Rectal smooth muscle tissue (tissue), 1 donor: Measurements from ENCODE around the gene INTS3.

ENCODE experiments used
- H3K27ac ChIP-seq: one replicate; pipeline ENCODE4 v1.7.0; 2013; ENCODE audit warnings: low read depth, low read length, inconsistent platforms
- H3K27me3 ChIP-seq: one replicate; pipeline ENCODE4 v1.7.0; 2013; ENCODE audit warnings: low read length; ENCODE audit not compliant: control insufficient read depth, insufficient read depth
- H3K36me3 ChIP-seq: one replicate; pipeline ENCODE4 v1.7.0; 2013; ENCODE audit warnings: low read length; ENCODE audit not compliant: control insufficient read depth, insufficient read depth
- H3K4me1 ChIP-seq: one replicate; pipeline ENCODE4 v1.7.0; 2013; ENCODE audit warnings: low read length; ENCODE audit not compliant: control insufficient read depth, insufficient read depth
- H3K4me3 ChIP-seq: one replicate; pipeline ENCODE4 v1.7.0; 2013; ENCODE audit warnings: low read length
- H3K9ac ChIP-seq: one replicate; pipeline ENCODE4 v1.7.0; 2013; ENCODE audit warnings: low read length

INTS3 gene

GRCh38 chr1:153770797-153771196 lies 42.9 kb downstream of the INTS3 start:
- H3K4me3 ChIP-seq: no peak overlapping the region
- H3K27ac ChIP-seq: no peak overlapping the region
- H3K9ac ChIP-seq: no peak overlapping the region
- H3K36me3 ChIP-seq: peaks cover 27% of the 10 kb centered on the region
- H3K27me3 ChIP-seq: no peaks in the 10 kb centered on the region
- no peaks in the 10 kb centered on the region for H3K4me1 ChIP-seq

GRCh38 chr1:153771261-153771660 lies 43.4 kb downstream of the INTS3 start:
- peaks cover 2% of the 10 kb centered on the region for H3K4me1 ChIP-seq
- H3K27me3 ChIP-seq: no peaks in the 10 kb centered on the region
- H3K4me3 ChIP-seq: no peak overlapping the region
- no peak overlapping the region for H3K27ac ChIP-seq
- H3K36me3 ChIP-seq: peaks cover 27% of the 10 kb centered on the region
- no peak overlapping the region for H3K9ac ChIP-seq

GRCh38 chr1:153771841-153772593 lies 44.2 kb downstream of the INTS3 start:
- H3K36me3 ChIP-seq: peaks cover 26% of the 10 kb centered on the region
- H3K9ac ChIP-seq: no peak overlapping the region
- H3K27ac ChIP-seq: no peak overlapping the region
- H3K4me3 ChIP-seq: no peak overlapping the region
- peaks cover 9% of the 10 kb centered on the region for H3K4me1 ChIP-seq
- no peaks in the 10 kb centered on the region for H3K27me3 ChIP-seq

- H3K27ac ChIP-seq: no peak overlapping the region
- peaks cover 18% of the 10 kb centered on the region for H3K36me3 ChIP-seq
- H3K27me3 ChIP-seq: no peaks in the 10 kb centered on the region
- no peak overlapping the region for H3K9ac ChIP-seq
- H3K4me3 ChIP-seq: no peak overlapping the region
- H3K4me1 ChIP-seq: peaks cover 17% of the 10 kb centered on the region
Measured at GRCh38 chr1:153773096-153773921, 45.5 kb downstream of the INTS3 start.

- peak overlapping the region; percentile 88 for H3K27ac ChIP-seq
- H3K9ac ChIP-seq: no peak overlapping the region
- no peaks in the 10 kb centered on the region for H3K27me3 ChIP-seq
- no peak overlapping the region for H3K4me3 ChIP-seq
- H3K36me3 ChIP-seq: peaks cover 11% of the 10 kb centered on the region
- H3K4me1 ChIP-seq: peaks cover 17% of the 10 kb centered on the region
Measured at GRCh38 chr1:153774026-153774595, 46.3 kb downstream of the INTS3 start.

- Histone ChIP-seq H3K27ac (peak within 1 kb of the TSS; percentile 88), H3K27me3 (no peaks in the 10 kb centered on the region), H3K9ac (peak within 1 kb of the TSS; percentile 19), H3K36me3 (peaks cover 8% of the 10 kb centered on the region), H3K4me1 (peaks cover 17% of the 10 kb centered on the region), H3K4me3 (peak within 1 kb of the TSS; percentile 81)
Measured at GRCh38 chr1:153774780-153775457, 47.1 kb downstream of the INTS3 start, which contains the start of gene SLC27A3. Gene SLC27A3 (plus strand): TSS chr1:153775407. CDS start chr1:153775498, 91 bp downstream.

- H3K27me3 ChIP-seq: no peaks in the 10 kb centered on the region
- peaks cover 17% of the 10 kb centered on the region for H3K4me1 ChIP-seq
- H3K27ac ChIP-seq: peak overlapping the region; percentile 88
- H3K4me3 ChIP-seq: peak overlapping the region; percentile 81
- H3K9ac ChIP-seq: peak overlapping the region; percentile 19
- H3K36me3 ChIP-seq: peaks cover 8% of the 10 kb centered on the region
Measured at GRCh38 chr1:153775458-153776327, 47.8 kb downstream of the INTS3 start.

- Histone ChIP-seq H3K9ac (peak overlapping the region; percentile 19), H3K4me3 (peak overlapping the region; percentile 81), H3K4me1 (peaks cover 17% of the 10 kb centered on the region), H3K27ac (peak overlapping the region; percentile 88), H3K36me3 (peaks cover 6% of the 10 kb centered on the region), H3K27me3 (no peaks in the 10 kb centered on the region)
Measured at GRCh38 chr1:153776352-153776751, 48.5 kb downstream of the INTS3 start.

- H3K4me1 ChIP-seq: peaks cover 17% of the 10 kb centered on the region
- no peak overlapping the region for H3K9ac ChIP-seq
- H3K4me3 ChIP-seq: peak overlapping the region; percentile 81
- no peak overlapping the region for H3K27ac ChIP-seq
- H3K27me3 ChIP-seq: no peaks in the 10 kb centered on the region
- peaks cover 5% of the 10 kb centered on the region for H3K36me3 ChIP-seq
Measured at GRCh38 chr1:153776845-153777370, 49.1 kb downstream of the INTS3 start.

GRCh38 chr1:153777648-153778047 lies 49.8 kb downstream of the INTS3 start:
- Histone ChIP-seq H3K4me1 (peaks cover 17% of the 10 kb centered on the region), H3K9ac (no peak overlapping the region), H3K4me3 (no peak overlapping the region), H3K27ac (no peak overlapping the region), H3K27me3 (no peaks in the 10 kb centered on the region), H3K36me3 (peaks cover 5% of the 10 kb centered on the region)

GRCh38 chr1:153778051-153778823 lies 50.4 kb downstream of the INTS3 start:
- no peak overlapping the region for H3K9ac ChIP-seq
- H3K4me3 ChIP-seq: no peak overlapping the region
- H3K27ac ChIP-seq: no peak overlapping the region
- H3K27me3 ChIP-seq: no peaks in the 10 kb centered on the region
- peaks cover 20% of the 10 kb centered on the region for H3K4me1 ChIP-seq
- H3K36me3 ChIP-seq: peaks cover under 1% of the 10 kb centered on the region
